Non-pigmented ciliary epithelial cell (primary cell): ENCODE data around the gene NRSN2.

ENCODE experiments used
- DNase-seq: peaks from one replicate; pipeline ENCODE4 v3.0.0-alpha.2; 2010; ENCODE audit warnings: low read depth

Gene NRSN2

GRCh38 chr20:397432-398237, 50.7 kb downstream of the NRSN2 start:
- no peak for DNase-seq

- no peak for DNase-seq
Observed at GRCh38 chr20:399182-399707, 52.3 kb downstream of the NRSN2 start.

- no peak for DNase-seq
Observed at GRCh38 chr20:400128-400453, 53.2 kb downstream of the NRSN2 start.

DNA sequence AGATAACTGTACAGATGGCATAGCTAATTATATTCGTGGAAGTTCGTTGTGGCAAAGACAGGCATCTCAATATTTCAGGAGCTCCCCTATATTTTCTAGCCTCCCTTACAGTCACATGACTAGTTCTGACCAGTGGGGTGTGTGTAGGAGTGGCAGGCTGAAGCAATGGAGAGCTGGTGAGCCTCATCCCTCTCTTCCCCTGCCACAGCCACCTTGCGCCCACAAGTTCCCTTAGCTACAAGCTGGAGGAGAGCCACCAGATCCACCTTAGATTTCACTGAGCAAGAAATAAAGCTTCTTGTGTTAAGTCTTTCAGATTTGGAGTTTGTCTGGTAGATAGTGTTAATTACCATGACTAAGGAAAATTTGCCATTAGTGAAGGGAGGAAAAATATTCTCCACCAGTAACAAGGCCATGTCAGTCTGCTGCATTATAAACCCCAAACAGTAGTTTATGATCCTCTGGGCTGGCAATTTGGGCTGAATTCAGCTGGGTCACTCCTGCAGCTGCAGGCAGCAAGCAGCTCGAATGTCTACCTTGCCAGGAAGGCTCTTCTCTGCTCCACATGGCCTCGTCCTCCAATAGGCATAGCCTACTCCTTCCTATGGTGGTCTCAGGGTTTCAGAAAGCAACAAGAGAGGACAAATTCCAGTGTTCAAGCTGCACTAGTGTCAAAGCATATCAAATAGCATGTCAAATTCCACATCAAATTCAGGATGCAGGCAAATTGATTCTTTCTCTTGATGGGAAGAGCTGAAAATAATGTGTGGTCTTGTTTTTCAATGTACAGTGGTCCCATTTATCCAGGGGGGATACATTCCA, 53.8 kb downstream of the NRSN2 start:
- no peak for DNase-seq

GRCh38 chr20:401682-402495, 55.0 kb downstream of the NRSN2 start:
- no peak for DNase-seq

GRCh38 chr20:402496-402885, 55.6 kb downstream of the NRSN2 start:
- no peak for DNase-seq

- DNase-seq = no peak
Observed at GRCh38 chr20:402898-403581, 56.1 kb downstream of the NRSN2 start.

DNA sequence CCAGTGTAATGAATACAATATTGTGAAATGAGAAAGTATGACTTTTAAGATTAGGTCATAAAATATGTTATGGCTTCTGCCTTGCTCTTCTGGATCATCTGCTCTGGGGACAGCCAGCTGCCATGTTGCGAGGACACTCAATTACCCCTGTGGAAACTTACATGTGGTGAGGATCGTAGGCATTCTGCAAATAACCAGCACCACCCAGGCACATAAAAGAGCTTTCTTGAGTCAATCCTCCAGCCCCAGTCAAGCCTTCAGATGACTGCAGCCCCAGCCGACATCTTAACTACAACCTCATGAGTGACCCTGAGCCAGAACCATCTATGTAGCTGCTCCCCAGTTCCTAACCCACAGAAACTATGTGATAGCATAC, 56.7 kb downstream of the NRSN2 start:
- DNase-seq = no peak

- DNase-seq = no peak
Observed at GRCh38 chr20:404088-404487, 57.2 kb downstream of the NRSN2 start.
